Activated CD4-positive, CD25-positive, alpha-beta regulatory T cell treated with anti-CD3 and anti-CD28 coated beads, Interleukin-2, amount 50 U/mL, for 72 hours (primary cell): Measurements from ENCODE around the gene ULK1.
A peak's percentile ranks its signal among the peaks of the same experiment; 100 is the strongest.
"Not testable (repeated sequence)": the region's sequence is repeated elsewhere in the genome, so short reads cannot be mapped to it uniquely, and the experiment has no call there.

ENCODE experiments used
- DNase-seq: peaks from one replicate; pipeline ENCODE4 v3.0.0; 2021

Gene ULK1

DNA sequence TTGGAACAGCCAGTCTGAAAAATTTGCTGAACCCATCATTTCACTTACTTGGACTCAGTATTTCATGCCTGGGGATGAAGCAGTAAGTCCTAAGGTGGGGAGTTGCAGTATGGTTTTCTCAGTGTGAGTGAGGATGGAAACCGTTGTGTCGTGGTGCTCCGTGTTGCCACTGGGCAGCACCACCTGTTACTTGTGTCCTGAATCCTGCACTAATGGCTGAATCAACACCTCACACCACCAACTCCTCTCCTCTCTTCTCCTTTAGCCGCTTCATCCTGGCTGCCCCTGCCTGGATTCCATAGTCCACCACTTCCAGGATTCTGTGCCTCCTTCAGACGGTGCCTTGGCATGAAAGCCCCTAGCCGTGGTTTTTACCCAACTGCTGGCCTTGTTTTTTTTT, 52.3 kb downstream of the ULK1 start:
- no peak for DNase-seq

DNA sequence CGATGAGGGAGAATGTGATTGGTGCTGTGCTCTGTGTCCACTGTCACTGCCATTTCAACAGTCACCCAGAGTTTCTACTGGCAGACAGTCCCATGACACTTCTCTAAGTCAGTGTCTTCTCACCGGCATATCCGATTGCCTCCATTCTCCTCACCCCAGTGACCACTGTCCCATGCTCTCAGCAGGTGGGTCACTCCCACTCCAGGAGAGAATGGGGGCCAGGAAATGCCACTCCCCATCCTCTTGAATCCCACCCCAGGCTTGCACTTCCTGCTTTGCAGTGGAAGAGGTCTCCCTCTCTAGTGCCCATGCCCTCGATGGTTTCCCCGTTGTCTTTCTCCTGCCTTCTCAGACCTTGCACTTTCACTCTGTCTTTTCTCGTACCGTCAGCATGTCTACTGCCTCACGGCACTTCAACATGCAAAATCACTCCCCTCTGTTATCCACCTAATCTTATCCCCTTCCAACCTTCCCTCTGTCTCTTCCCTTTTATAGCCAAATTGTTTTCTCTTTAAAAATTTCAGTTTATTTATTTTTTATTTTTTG, 53.1 kb downstream of the ULK1 start:
- no peak for DNase-seq

DNA sequence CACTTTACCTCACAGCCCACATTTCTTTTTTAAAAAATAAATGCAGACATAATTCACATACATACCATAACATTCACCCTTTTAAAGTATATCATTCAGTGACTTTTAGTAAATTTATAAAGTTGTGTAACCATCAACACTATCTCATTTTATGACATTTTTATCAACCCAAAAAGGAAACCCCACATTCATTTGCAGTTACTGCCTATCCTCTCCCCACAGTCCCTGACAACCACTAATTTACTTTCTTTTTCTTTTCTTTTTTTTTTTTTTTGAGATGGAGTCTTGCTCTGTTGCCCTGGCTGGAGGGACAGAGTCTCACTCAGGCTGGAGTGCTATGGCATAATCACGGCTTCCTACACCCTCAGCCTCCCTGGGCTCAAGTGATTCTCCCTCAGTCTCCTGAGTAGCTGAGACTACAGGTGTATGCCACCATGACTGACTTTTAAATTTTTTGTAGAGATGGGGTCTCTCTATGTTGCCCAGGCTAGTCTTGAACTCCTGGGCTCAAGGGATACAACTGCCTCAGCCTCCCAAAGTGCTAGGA, 53.8 kb downstream of the ULK1 start:
- DNase-seq = no peak

DNA sequence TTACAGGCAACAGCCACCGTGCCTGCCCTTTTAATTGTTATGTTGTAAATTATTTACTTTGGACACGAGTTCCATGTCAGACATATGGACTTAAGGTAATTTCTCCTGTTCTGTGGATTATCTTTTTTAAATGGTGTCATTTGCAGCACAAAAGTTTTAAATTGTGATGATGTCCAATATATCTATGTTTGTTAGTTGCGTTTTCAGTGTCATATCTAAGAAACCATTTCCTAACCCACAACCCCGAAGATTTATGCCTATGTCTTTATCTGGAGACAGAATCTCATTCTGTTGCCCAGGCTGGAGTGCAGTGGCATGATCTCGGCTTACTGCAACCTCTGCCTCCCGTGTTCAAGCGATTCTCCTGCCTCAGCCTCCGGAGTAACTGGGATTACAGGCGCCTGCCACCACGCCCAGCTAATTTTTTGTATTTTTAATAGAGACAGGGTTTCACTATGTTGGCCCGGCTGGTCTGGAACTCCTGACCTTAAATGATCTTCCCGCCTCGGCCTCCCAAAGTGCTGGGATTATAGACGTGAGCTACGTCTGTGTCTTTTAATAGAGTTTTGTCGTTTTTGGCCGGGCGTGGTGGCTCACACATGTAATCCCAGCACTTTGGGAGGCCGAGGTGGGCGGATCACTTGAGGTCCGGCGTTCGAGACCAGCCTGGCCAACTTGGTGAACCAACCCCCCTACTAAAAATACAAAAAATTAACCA, 54.5 kb downstream of the ULK1 start:
- DNase-seq = not testable (repeated sequence)

DNA sequence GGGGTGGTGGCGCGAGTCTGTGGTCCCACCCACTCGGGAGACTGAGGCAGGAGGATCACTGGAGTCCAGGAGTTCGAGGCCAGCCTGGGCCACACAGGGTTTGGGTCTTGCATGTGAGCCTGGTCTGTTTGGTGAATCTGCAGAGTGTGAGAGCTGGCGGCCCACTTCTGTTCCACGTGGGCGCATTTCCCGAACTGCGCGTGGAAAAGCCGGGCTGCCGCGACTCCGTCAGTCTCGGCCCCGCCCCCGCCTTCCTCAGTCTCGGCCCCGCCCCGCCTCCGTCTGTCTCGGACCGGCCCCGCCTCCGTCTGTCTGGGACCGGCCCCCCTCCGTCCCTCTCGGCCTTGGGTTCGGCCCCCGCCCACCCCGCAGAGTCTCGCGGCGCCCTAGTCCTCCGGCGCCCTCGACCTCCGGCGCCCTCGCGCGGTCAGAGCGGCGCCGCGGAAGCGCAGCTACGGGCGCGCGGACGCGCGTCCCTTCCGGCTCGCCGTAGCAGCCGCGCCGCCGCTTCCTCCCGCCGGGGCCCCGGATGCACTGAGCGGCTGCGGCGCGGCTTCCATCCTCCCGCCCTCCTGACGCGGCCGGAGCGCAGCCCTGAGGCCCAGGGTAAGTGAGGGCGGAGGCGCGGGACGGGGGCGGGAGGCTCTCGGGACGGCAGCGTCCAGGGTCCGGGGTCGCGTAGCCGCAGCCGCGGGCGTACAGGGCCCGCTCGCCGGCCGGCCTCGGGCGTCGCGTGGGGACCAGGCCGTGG, 55.2 kb downstream of the ULK1 start, which contains the start of gene EP400:
Gene EP400 (plus strand): TSS at position 512 of the 751 bp plus-strand sequence. CDS start 10,678 bp downstream, outside the sequence.
- peak; percentile 93 for DNase-seq

DNA sequence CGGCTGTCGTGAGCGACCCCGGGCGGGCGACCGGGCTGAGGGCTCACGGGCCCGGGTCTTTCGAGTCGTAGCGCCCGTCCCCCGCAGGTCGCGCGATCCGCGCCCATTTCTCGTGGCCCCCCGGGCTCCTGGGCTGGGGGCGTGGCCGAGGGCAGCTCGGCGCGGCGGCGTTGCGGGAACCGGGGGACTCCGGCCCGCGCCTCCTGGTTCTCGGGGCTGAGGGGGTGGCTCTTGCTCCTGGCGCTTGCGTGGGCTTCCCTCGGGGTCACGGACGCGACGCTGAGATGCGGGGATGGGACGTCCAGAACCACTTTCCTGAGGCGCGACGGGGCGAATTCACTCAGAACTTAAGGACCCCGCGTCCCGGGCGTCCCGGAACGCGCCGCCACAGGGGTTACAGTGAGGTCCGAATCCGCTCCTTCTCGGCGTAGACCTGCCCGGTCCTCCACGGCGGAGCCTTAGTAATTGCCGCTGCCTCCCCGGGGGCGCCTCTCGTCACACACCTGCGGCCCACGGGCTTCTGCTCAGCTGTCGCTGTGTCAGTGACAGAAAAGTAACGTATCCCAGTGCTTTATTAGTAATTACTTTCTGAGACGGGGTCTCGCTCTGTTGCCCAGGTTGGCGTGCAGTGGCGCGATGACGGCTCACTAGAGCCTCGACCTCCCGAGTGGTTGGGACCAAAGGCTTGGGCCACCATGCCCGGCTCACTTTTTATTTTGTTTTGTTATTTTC, 55.9 kb downstream of the ULK1 start:
- DNase-seq = peak; percentile 52

DNA sequence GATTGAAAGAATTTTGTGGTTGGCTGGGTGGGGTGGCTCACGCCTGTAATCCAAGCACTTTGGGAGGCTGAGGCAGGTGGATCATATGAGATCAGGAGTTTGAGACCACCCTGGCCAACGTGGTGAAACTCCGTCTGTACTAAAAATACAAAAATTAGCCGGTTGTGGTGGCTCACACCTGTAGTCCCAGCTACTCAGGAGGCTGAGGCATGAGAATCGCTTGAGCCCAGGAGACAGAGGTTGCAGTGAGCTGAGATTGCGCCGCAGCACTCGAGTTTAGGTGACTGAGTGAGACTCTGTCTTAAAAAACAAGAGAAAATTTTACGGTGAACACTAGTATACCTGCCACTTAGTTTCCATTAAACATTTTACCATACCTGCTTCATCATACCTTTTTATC, 59.4 kb downstream of the ULK1 start:
- DNase-seq = not testable (repeated sequence)

DNA sequence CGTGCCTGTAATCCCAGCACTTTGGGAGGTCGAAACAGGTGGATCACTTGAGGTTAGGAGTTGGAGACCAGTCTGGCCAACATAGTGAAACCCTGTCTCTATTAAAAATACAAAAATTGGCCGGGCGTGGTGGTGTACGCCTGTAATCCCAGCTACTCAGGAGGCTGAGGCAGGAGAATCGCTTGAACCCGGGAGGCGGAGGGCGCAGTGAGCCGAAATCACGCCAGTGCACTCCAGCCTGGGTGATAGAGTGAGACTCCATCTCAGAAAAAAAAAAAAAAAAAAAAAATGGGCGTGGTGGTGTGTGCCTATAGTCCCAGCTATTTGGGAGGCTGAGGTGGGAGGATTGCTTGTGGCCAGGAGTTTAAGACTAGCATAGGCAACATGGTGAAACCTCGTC, 60.0 kb downstream of the ULK1 start:
- DNase-seq = not testable (repeated sequence)

DNA sequence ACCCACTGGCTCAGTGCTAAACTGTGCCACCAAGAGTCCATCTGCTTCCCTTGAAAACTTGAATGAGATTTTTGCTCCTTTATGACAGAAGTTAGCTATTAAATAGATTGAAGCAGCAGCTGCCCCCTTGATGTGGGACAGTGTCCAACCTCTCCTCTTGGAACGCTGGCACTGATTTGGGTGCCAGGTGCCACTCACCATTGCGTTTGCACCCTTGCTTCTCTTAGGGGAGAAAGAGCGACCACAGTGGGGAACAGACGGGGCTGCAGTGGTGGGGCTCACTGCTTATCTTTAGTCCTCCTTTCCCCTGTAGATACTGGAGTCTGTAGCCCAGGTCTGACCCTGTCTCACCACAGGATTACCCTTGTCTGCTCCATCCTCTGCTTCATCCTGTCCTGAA, 64.7 kb downstream of the ULK1 start:
- no peak for DNase-seq

DNA sequence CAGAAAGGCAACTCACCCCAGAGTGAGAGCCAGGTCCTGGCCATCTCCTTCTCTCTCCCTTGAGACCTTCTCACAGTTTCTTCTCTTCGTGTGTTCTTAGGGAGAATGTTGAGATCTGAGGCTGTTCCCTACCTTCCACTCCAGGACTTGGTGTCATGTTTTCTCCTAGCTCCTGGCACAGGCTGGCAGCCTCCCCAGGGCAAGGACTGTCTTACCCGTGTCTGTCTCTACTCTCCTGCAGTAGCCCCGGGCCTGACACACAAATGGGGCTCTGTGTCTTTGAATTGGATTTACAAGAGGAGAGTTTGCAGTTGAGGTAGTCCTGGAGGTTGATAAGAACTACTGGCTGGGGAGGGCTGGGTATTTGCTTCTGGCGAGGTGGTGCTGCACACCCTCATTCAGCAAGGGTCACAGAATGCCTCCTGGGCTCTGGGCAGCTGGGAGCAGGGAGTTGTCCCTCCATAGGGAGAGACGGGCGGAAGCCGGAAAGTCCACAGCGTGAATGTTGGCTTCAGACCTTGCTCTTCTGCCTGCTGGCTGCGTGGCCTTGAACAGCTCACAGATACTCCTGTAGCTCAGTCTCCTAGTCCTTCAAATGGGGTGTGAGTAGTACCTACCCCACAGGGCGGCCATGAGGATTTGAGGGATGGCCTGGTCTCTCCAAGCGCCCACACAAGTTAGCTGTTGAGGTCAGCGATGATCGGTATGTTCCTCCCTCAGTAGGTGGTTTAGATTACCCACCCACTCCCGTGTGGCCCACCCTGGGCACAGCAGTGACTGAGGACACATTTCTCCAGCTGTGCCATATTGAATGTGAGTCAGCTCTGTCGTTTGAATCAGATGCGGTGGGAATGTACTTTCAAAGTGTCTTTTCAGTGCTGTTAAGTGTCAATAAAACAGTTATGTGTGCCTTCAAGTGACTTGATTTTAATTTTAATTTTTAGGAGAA, 65.5 kb downstream of the ULK1 start:
- no peak for DNase-seq

DNA sequence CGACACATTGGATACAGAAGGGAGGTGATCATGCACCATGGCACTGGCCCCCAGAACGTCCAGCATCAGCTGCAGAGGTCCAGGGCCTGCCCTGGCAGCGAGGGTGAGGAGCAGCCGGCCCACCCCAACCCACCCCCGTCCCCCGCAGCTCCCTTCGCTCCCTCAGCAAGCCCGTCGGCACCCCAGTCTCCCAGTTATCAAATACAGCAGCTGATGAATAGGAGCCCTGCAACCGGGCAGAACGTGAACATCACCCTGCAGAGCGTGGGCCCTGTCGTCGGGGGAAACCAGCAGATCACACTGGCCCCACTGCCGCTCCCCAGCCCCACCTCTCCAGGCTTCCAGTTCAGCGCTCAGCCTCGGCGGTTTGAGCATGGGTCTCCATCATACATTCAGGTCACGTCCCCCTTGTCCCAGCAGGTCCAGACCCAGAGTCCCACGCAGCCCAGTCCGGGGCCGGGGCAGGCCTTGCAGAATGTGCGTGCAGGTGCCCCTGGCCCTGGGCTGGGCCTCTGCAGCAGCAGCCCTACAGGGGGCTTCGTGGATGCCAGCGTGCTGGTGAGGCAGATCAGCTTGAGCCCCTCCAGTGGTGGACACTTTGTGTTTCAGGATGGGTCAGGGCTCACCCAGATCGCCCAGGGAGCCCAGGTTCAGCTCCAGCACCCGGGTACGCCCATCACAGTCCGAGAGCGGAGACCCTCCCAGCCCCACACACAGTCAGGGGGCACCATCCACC, 66.3 kb downstream of the ULK1 start:
- not testable (repeated sequence) for DNase-seq

DNA sequence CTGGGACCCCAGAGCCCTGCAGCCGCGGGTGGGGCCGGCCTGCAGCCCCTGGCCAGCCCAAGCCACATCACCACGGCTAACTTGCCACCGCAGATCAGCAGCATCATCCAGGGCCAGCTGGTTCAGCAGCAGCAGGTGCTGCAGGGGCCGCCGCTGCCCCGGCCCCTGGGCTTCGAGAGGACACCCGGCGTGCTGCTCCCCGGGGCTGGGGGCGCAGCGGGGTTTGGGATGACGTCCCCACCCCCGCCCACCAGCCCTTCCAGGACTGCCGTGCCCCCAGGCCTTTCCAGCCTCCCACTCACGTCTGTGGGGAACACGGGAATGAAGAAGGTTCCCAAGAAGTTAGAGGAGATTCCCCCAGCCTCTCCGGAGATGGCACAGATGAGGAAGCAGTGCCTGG, 66.9 kb downstream of the ULK1 start:
- DNase-seq = not testable (repeated sequence)

DNA sequence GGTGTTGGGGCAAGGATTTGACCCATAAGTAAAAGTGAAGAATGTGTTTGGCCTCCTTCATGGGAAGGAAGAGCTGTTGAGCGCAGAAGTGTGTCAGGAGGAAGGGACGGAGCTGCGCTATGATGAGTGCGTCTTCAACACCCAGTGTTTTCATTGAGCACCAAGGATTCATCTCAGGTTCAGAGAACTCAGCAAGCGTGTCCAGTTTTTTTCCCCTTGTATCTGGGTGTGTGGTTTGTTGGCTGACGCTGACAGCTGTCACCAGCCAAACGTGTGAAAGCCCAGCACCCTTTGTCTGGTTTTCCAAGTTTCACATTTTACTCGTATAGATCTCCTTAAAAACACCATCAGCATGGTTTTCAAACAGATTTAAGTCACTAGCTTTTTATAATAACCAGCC, 67.6 kb downstream of the ULK1 start:
- DNase-seq = no peak

DNA sequence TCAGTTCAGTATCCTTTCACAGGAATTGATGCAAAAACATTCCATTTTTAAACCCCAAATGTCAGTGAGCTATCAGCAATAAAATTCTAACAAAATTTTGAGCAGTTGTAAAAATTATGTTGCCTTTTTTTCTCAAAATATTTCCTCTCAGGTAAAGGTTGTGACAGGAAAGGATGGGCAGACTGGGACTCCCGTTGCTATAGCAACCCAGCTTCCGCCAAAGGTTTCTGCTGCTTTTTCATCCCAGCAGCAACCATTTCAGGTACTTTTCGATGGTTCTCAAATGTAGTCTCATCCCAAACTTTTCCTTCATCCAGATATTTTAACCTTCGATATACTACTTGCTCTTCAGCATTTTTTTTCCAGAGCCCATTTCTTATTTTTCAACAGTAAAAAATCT, 69.0 kb downstream of the ULK1 start:
- DNase-seq = no peak

DNA sequence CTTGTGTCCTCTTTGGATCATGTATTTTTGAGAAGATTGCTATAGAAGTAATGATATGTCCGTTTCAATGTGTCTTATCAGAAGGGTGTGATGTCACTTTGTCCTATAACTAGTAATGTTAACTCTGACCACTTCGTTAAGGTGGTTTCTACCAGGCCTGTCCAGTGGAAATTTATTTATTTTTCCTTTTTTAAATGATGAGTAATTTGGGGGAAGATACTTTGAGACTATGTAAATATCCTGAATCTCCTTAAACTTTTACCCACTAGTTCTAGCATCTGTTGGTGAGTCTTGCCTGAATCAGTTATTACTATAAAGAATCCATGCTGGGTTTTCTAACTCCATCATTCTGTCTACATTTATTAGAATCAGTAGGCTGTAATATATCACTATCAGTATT, 70.7 kb downstream of the ULK1 start:
- DNase-seq = no peak

DNA sequence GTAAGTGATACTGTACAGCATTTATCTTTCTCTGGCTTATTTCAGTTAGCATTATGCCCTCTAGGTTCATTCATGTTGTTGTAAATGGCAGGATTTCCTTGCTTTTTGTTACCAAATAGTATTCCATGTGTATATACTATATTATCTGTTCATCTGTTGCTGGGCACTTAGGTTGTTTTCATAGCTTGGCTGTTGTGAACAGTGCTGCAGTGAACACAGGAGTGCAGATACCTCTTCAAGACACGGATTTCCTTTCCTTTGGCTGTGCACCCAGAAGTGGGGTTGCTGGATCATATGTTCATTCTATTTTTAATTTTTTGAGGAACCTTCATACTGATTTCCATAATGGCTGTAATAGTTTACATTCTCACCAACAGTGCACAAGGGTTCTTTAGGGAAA, 76.8 kb downstream of the ULK1 start:
- DNase-seq = no peak
